GM18519 (cell line): ENCODE data around the gene UBE2G2.

Experiments used
- ATAC-seq: cut with Tn5 transposase; IDR thresholded peaks from one replicate; pipeline ENCODE4 v1.9.1; 2021; ENCODE audit warnings: mild to moderate bottlenecking, moderate library complexity; ENCODE audit not compliant: unreplicated experiment, low FRiP score

The UBE2G2 gene

GRCh38 chr21:44732956-44733355, 68.7 kb downstream of the UBE2G2 start:
- ATAC-seq: no peak

- no peak for ATAC-seq
Measured at GRCh38 chr21:44732263-44732662, 69.4 kb downstream of the UBE2G2 start.

- no peak for ATAC-seq
Measured at GRCh38 chr21:44730951-44731579, 70.6 kb downstream of the UBE2G2 start.

GRCh38 chr21:44730028-44730395, 71.6 kb downstream of the UBE2G2 start:
- ATAC-seq: no peak

- no peak for ATAC-seq
Measured at GRCh38 chr21:44729336-44730027, 72.1 kb downstream of the UBE2G2 start.

GRCh38 chr21:44728716-44729115, 72.9 kb downstream of the UBE2G2 start:
- ATAC-seq: no peak

GRCh38 chr21:44727757-44728156, 73.9 kb downstream of the UBE2G2 start:
- ATAC-seq: no peak

GRCh38 chr21:44727321-44727720, 74.3 kb downstream of the UBE2G2 start:
- ATAC-seq: no peak

- no peak for ATAC-seq
Measured at GRCh38 chr21:44726826-44727225, 74.8 kb downstream of the UBE2G2 start.

GRCh38 chr21:44724926-44725325, 76.7 kb downstream of the UBE2G2 start:
- no peak for ATAC-seq

GRCh38 chr21:44724196-44724595, 77.4 kb downstream of the UBE2G2 start:
- ATAC-seq: no peak

- ATAC-seq: no peak
Measured at GRCh38 chr21:44723177-44724131, 78.2 kb downstream of the UBE2G2 start.

GRCh38 chr21:44722731-44723130, 78.9 kb downstream of the UBE2G2 start:
- ATAC-seq: no peak

- ATAC-seq: no peak
Measured at GRCh38 chr21:44720170-44720569, 81.5 kb downstream of the UBE2G2 start.
